ENCODE data around the gene DTX3. TPM values are rescaled to one million over a fixed set of nuclear protein-coding genes. Genes with fewer than 3 reads are reported as not detected.
"Not testable (repeated sequence)": the region's sequence is repeated elsewhere in the genome, so short reads cannot be mapped to it uniquely, and the experiment has no call there.

Gene DTX3
- total RNA-seq, 2 experiments from 2014 or later: 15.4 to 17.8 TPM

DNA sequence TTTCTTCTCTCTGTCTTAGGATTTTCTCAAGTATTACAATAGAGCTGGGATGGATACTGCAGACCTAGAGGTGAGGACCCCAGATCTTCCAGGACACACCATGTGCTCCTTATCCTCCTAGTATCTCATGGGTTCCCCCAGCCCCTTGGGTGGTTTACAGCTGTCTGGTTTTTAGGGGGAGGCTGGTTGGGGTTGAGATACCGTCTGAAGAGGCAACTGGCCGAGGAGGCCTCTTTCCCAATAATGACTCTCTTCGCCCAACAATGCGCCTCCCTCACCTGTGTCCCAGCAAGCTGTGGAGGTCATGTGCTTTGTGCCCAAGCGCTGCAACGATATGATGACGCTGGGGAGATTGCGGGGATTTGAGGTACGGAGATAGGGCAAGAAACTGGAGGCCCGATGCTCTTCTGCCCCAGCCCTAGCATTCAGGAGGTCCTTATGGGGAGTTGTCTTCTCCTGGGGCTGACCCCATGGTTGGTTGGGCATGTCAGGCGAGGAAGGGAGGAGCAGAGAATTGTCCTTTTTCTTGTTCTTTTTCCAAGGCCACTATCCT is 10.4 kb downstream of the DTX3 start:
- CTCF ChIA-PET: interaction anchor here (1.0 to 4.3 kb wide), 6 partner anchors 9 to 127 kb away, joined by 3 to 28 read pairs (median 4); no protein-coding TSS in a partner anchor
- H3K27me3 Mint-ChIP-seq (ENCODE audit: low read depth): peaks cover 76% of the 10 kb centered on the region

DNA sequence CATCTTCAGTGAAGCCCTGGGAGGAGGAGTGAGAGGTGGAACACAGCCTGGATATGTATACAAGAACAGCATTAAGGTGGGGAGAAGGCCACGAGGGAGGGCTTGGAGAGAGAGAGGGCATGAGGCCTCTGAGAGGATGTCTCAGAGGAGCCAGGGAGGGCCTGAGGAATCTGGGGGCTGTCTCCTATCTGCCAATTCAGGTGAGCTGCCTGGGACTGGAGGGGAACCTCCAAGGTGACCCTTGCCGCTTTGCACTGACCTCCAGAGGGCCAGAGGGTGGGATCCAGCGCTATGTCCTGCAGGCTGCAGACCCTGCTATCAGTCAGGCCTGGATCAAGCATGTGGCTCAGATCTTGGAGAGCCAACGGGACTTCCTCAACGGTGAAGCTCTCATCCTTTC is 11.0 kb downstream of the DTX3 start:
- H3K4me1 Mint-ChIP-seq (ENCODE audit: low read depth): peaks cover 19% of the 10 kb centered on the region
- no peak for ATAC-seq
- peaks cover 78% of the 10 kb centered on the region for H3K27me3 Mint-ChIP-seq (ENCODE audit: low read depth)
- no peak overlapping the region for H3K4me3 Mint-ChIP-seq
- ChIA-PET POLR2A (no interaction called here), CTCF (interaction anchor here (1.1 to 4.3 kb wide), 2 partner anchors 28 to 33 kb away, joined by 4 to 28 read pairs; no protein-coding TSS in a partner anchor)
- no peak overlapping the region for H3K27ac Mint-ChIP-seq
- H3K9me3 Mint-ChIP-seq (ENCODE audit: insufficient read depth): no peaks in the 10 kb centered on the region
- no peak for DNase-seq
- no peaks in the 10 kb centered on the region for H3K36me3 Mint-ChIP-seq (ENCODE audit: low read depth)

More for the DNA sequence above, 10.4 kb downstream of the DTX3 start:
- no peak for DNase-seq
- Mint-ChIP-seq H3K9me3 (ENCODE audit: insufficient read depth) (no peaks in the 10 kb centered on the region), H3K4me3 (no peak overlapping the region), H3K36me3 (ENCODE audit: low read depth) (no peaks in the 10 kb centered on the region), H3K27ac (no peak overlapping the region), H3K4me1 (ENCODE audit: low read depth) (peaks cover 17% of the 10 kb centered on the region)
- ATAC-seq: no peak
- POLR2A ChIA-PET: interaction anchor here (0.9 kb wide), 1 partner anchor 10 kb away, joined by 3 read pairs; no protein-coding TSS in a partner anchor

DNA sequence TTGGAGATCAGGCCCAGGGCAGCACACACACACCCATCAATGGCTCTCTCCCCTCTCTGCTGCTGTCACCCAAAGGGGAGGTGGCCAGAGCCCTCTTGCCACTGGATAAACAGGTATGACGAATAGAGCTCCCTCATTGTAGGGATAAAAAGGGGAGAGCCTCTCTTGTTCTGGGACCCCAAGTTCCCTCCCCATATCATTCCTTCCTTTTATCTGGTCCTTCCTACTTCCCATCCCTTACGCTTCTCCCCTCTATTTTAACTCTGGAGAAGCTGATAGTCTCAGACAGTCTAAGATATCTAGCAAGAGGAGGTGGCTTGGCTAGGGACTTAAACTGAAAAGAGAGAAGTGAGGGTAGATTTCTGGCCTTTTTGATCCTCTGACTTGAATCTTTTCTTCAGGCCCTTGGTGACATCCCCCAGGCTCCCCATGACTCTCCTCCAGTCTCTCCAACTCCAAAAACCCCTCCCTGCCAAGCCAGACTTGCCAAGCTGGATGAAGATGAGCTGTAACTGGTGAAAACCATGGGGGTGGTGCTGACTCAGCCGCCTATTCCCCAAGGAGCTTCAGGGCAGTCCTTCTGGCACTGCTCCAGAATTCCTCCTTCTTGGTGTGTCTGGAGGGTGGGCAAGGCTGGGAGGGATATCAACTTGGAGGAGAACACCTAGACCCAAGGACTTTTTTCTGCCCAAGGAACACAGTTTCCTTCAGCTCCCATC is 11.9 kb downstream of the DTX3 start:
- CTCF ChIA-PET: interaction anchor here (0.7 to 4.3 kb wide), 3 partner anchors 11 to 158 kb away, joined by 3 to 28 read pairs (median 3); no protein-coding TSS in a partner anchor
- H3K4me3 Mint-ChIP-seq: no peak overlapping the region
- no peaks in the 10 kb centered on the region for H3K36me3 Mint-ChIP-seq (ENCODE audit: low read depth)
- POLR2A ChIA-PET: interaction anchor here (0.6 kb wide), 1 partner anchor 150 kb away, joined by 4 read pairs; no protein-coding TSS in a partner anchor
- peaks cover 26% of the 10 kb centered on the region for H3K4me1 Mint-ChIP-seq (ENCODE audit: low read depth)
- ATAC-seq (no peak), DNase-seq (no peak)
- no peak overlapping the region for H3K27ac Mint-ChIP-seq
- no peaks in the 10 kb centered on the region for H3K9me3 Mint-ChIP-seq (ENCODE audit: insufficient read depth)
- peaks cover 87% of the 10 kb centered on the region for H3K27me3 Mint-ChIP-seq (ENCODE audit: low read depth)

DNA sequence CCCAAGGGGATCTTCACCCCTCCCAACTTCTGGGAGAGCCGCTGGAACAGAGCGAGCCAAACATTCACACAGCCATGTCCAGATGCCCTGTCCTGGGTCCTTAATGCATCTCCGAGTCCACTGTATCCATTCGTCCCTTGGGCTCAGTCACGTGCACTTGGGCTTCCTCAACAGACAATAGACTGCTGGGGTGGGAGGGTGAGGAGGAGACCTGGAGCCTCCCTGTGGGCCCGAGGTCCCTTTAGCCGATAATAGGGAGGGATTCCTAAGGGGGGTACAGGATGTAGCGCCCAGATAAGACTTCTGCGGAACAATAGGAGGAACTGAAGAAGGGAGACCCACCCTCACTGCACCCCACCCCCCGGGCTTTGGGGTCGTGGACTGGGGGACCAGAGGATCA is 13.3 kb downstream of the DTX3 start:
- H3K36me3 Mint-ChIP-seq (ENCODE audit: low read depth): no peaks in the 10 kb centered on the region
- peaks cover 33% of the 10 kb centered on the region for H3K4me1 Mint-ChIP-seq (ENCODE audit: low read depth)
- H3K27me3 Mint-ChIP-seq (ENCODE audit: low read depth): peaks cover 92% of the 10 kb centered on the region
- no peak overlapping the region for H3K27ac Mint-ChIP-seq
- no peak overlapping the region for H3K4me3 Mint-ChIP-seq
- POLR2A ChIA-PET: no interaction called here
- DNase-seq (no peak), ATAC-seq (no peak)
- CTCF ChIA-PET: no interaction called here
- no peaks in the 10 kb centered on the region for H3K9me3 Mint-ChIP-seq (ENCODE audit: insufficient read depth)

DNA sequence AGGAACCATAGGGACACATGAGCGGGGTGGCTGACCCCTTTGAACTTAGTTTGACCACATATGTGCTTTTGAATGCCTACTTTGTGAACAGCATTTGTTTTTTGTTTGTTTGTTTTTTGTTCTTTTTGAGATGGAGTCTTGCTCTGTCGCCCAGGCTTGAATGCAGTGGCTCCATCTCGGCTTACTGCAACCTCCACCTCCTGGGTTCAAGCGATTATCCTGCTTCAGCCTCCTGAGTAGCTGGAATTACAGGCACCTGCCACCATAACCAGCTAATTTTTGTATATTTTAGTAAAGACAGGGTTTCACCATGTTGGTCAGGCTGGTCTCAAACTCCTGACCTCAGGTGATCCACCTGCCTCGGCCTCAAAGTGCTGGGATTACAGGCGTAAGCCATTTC is 13.8 kb downstream of the DTX3 start:
- POLR2A ChIA-PET; ATAC-seq; H3K27ac Mint-ChIP-seq; DNase-seq; H3K4me3 Mint-ChIP-seq; H3K9me3 Mint-ChIP-seq (ENCODE audit: insufficient read depth); H3K36me3 Mint-ChIP-seq (ENCODE audit: low read depth): not testable (repeated sequence)
- Mint-ChIP-seq H3K4me1 (ENCODE audit: low read depth) (peaks cover 33% of the 10 kb centered on the region), H3K27me3 (ENCODE audit: low read depth) (peaks cover 91% of the 10 kb centered on the region)
- CTCF ChIA-PET: interaction anchor here (2.8 to 4.8 kb wide), 2 partner anchors 35 to 160 kb away, joined by 10 to 87 read pairs; partner anchors contain the start of gene GLI1

DNA sequence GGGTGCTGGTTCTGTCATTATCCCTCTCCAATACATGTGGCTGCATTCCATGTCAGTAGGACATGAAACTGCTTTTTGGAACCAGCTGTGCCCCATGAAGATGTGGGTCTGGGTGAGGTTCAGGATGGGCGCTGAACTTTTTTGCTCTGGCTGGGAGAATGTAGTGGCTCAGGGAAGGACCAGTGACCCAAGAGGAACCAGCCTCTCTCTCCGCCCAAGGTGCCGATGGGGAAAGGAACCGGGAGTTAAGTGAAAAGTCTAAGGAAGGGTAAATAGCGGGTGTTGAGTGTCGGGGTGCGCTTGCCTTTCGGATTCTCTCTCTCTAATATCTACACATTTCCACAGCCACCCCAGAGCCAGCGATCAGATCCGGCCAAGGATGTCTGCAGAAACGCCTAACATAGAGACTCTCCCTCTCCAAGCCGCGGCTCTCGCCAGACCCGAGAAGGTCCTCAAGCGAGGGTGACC is 14.4 kb downstream of the DTX3 start:
- H3K36me3 Mint-ChIP-seq (ENCODE audit: low read depth): no peaks in the 10 kb centered on the region
- peaks cover 95% of the 10 kb centered on the region for H3K27me3 Mint-ChIP-seq (ENCODE audit: low read depth)
- peaks cover 32% of the 10 kb centered on the region for H3K4me1 Mint-ChIP-seq (ENCODE audit: low read depth)
- no peak for DNase-seq
- H3K4me3 Mint-ChIP-seq: no peak overlapping the region
- H3K27ac Mint-ChIP-seq: no peak overlapping the region
- CTCF ChIA-PET: interaction anchor here (0.8 to 4.8 kb wide), 5 partner anchors 9 to 160 kb away, joined by 3 to 87 read pairs (median 8); partner anchors contain the start of genes B4GALNT1 and GLI1
- POLR2A ChIA-PET: interaction anchor here (1.6 to 2.1 kb wide), 2 partner anchors 8 to 28 kb away, joined by 4 to 12 read pairs; partner anchors contain the start of genes ARHGEF25 and PIP4K2C
- no peaks in the 10 kb centered on the region for H3K9me3 Mint-ChIP-seq (ENCODE audit: insufficient read depth)
- ATAC-seq: no peak

DNA sequence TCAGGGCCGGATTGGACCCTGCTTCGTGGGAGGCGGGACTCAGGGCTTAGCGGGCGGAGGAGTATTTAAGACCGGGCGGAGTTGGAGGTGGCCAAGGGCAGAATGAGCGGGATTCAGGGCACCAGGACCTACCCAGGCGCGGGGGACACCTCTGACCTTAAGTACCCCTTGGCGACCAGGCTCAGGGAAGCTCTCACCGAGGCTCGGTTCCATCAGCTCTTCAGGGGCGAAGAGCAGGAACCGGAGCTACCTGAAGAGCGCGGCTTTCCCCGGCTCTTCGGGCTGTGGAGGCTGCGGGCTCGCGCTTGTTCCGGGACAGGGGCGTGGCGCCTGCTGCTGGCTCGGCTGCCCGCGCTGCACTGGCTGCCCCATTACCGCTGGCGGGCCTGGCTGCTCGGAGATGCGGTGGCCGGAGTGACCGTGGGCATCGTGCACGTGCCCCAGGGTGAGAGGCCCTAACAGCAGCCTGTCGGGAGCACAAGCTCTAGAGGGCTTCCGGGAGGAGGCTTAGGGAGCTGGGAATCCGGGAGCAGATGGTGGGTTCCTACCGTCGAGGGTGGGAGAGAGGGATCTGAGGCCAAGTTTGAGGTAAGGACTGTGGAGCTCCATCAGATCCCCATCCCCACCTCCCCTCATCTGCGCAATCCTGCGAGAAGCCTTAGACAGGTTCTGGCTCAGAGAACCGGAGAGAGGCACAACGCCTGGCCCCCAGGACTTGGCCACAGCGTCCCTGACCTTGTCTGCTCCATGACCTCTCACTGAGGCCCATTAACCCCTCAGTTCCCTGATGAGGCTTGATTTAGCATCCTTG is 15.0 kb downstream of the DTX3 start:
- ATAC-seq: peak; percentile 37
- Mint-ChIP-seq H3K9me3 (ENCODE audit: insufficient read depth) (no peaks in the 10 kb centered on the region), H3K27ac (no peak overlapping the region), H3K36me3 (ENCODE audit: low read depth) (no peaks in the 10 kb centered on the region), H3K27me3 (ENCODE audit: low read depth) (peaks cover 94% of the 10 kb centered on the region), H3K4me1 (ENCODE audit: low read depth) (peaks cover 30% of the 10 kb centered on the region), H3K4me3 (no peak overlapping the region)
- ChIA-PET POLR2A (interaction anchor here (1.6 to 2.1 kb wide), 2 partner anchors 9 to 28 kb away, joined by 4 to 12 read pairs; partner anchors contain the start of genes ARHGEF25 and PIP4K2C), CTCF (interaction anchor here (0.8 to 4.8 kb wide), 8 partner anchors 8 to 161 kb away, joined by 3 to 87 read pairs (median 9); partner anchors contain the start of genes B4GALNT1, GLI1 and PIP4K2C)
- DNase-seq: peak; percentile 38

DNA sequence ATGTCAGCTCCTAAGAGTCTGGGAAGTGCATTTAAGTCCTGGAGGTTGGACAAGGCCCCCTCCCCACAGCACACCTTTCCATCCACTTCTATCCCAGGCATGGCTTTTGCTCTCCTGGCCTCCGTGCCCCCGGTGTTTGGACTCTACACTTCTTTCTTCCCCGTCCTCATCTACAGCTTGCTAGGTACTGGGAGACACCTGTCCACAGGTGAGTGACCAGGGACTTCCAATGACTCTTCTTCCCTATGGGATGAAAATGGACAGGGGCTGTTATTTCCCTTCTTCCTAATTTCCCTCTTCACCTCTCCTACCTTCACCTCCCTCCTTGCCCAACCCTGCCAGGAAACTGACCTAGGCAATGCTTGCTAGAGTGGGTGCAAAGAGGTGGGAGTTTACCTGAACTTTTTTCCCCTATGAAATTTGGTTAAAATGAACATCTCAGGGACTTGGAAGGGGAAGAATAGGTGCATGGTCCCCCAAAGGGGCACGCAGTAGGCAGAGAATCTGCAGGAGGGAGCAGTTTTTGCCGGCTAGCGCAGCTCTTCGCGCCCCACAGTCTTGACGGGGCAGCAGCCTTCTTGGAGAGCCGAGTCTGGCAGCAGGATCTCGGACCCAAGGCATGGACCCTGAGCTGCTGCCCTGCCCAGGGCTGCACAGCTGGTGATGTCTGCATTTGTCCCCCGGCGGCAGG is 15.8 kb downstream of the DTX3 start:
- Mint-ChIP-seq H3K4me1 (ENCODE audit: low read depth) (peaks cover 30% of the 10 kb centered on the region), H3K9me3 (ENCODE audit: insufficient read depth) (no peaks in the 10 kb centered on the region), H3K27ac (no peak overlapping the region), H3K36me3 (ENCODE audit: low read depth) (no peaks in the 10 kb centered on the region), H3K27me3 (ENCODE audit: low read depth) (peaks cover 93% of the 10 kb centered on the region), H3K4me3 (peak overlapping the region; percentile 63)
- CTCF ChIA-PET: interaction anchor here (0.7 to 4.8 kb wide), 16 partner anchors 8 to 161 kb away, joined by 3 to 87 read pairs (median 7); partner anchors contain the start of genes ARHGEF25, B4GALNT1, GLI1 and PIP4K2C
- ATAC-seq (no peak), DNase-seq (no peak)
- POLR2A ChIA-PET: interaction anchor here (0.7 to 2.1 kb wide), 4 partner anchors 10 to 138 kb away, joined by 3 to 12 read pairs (median 4); partner anchors contain the start of genes ARHGEF25 and PIP4K2C

DNA sequence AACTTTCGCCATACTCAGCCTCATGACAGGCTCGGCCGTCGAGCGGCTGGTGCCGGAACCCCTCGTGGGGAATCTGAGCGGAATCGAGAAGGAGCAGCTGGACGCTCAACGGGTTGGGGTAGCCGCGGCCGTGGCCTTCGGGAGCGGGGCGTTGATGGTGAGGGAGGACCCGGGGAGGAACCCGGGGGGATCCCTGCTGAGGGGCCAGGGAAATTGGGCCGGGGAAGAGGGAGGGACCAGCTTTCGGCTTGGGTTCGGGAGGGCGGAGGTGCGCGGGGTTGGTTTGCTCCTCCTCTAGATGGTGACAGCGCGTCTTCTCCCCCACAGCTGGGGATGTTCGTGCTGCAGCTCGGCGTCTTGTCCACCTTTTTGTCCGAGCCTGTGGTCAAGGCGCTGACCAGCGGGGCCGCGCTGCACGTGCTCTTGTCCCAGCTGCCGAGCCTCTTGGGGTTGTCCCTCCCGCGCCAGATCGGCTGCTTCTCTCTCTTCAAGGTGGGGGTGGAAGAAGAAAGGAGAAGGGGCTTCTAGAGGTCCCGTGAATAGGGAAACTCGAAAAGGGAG is 16.4 kb downstream of the DTX3 start:
- CTCF ChIA-PET: interaction anchor here (0.7 to 4.8 kb wide), 16 partner anchors 9 to 162 kb away, joined by 3 to 87 read pairs (median 7); partner anchors contain the start of genes ARHGEF25, B4GALNT1, GLI1 and PIP4K2C
- peaks cover 30% of the 10 kb centered on the region for H3K4me1 Mint-ChIP-seq (ENCODE audit: low read depth)
- DNase-seq: no peak
- H3K36me3 Mint-ChIP-seq (ENCODE audit: low read depth): no peaks in the 10 kb centered on the region
- peak; percentile 34 for ATAC-seq
- peaks cover 93% of the 10 kb centered on the region for H3K27me3 Mint-ChIP-seq (ENCODE audit: low read depth)
- H3K4me3 Mint-ChIP-seq: peak overlapping the region; percentile 63
- H3K27ac Mint-ChIP-seq: no peak overlapping the region
- H3K9me3 Mint-ChIP-seq (ENCODE audit: insufficient read depth): no peaks in the 10 kb centered on the region
- POLR2A ChIA-PET: interaction anchor here (0.7 to 2.1 kb wide), 3 partner anchors 16 to 139 kb away, joined by 3 to 12 read pairs (median 3); partner anchors contain the start of gene PIP4K2C

DNA sequence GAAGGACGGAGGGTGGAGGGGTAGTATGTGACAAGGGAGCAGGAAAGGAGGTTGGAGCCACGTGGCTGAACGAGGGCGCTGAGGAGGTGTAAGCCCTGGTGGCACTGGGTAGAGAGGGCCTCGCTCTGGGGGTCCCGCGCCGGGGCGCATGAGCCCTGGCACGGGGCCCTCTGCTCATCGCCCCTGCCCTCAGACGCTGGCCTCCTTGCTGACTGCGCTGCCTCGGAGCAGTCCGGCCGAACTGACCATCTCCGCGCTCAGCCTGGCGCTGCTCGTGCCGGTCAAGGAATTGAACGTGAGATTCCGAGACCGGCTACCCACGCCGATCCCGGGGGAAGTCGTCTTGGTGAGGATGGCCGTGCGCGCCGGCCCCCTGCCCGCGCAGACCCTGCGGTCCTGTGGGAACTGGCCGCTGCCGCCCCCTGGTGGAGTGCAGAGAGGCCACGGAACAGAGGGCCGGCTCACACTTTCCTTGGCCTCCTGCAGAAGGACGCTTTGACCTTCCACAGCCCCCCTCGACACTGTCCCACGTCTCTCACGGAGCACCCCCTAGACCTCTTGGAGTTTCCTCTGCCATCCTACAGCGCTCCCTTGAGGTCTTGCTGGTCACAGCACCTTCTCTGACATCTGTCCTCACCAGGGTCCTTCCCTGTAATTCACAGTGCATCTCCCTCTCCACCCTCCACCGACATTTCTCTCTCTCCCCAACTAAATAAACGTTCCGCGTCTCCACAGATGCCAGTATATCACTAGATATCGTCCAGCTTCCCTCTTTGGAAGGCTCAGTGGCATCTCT is 17.1 kb downstream of the DTX3 start:
- ATAC-seq: peak; percentile 77
- H3K4me3 Mint-ChIP-seq: peak overlapping the region; percentile 63
- no peaks in the 10 kb centered on the region for H3K9me3 Mint-ChIP-seq (ENCODE audit: insufficient read depth)
- peak; percentile 64 for DNase-seq
- POLR2A ChIA-PET: interaction anchor here (0.7 to 2.1 kb wide), 2 partner anchors 30 to 139 kb away, joined by 3 to 12 read pairs; partner anchors contain the start of gene PIP4K2C
- H3K4me1 Mint-ChIP-seq (ENCODE audit: low read depth): peaks cover 30% of the 10 kb centered on the region
- no peaks in the 10 kb centered on the region for H3K36me3 Mint-ChIP-seq (ENCODE audit: low read depth)
- CTCF ChIA-PET: interaction anchor here (0.7 to 4.8 kb wide), 23 partner anchors 9 to 164 kb away, joined by 3 to 87 read pairs (median 4); partner anchors contain the start of genes ARHGEF25 and PIP4K2C
- H3K27ac Mint-ChIP-seq: no peak overlapping the region
- H3K27me3 Mint-ChIP-seq (ENCODE audit: low read depth): peaks cover 94% of the 10 kb centered on the region
